Measurements from ENCODE around the gene CYBA. TPM values are rescaled to one million over a fixed set of nuclear protein-coding genes. Genes with fewer than 3 reads are reported as not detected.
"Not testable (repeated sequence)": the region's sequence is repeated elsewhere in the genome, so short reads cannot be mapped to it uniquely, and the experiment has no call there.

The CYBA gene
- total RNA-seq, 2 donors from 2014 or later: 58.9 to 131 TPM

DNA sequence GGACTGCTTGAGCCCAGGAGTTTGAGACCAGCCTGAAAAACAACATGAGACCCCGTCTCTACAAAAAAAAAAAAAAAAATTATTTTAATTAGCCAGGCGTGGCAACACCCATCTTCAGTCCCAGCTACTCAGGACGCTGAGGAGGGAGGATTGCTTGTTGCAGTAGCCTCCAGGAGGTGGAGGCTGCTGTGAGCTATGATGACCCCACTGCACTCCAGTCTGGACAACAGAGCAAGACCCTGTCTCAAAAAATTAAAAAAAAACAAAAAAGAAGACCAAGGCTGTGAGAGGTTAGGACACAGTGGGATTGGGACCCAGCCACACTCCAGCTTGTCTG is 36.8 kb upstream of the CYBA start:
- intact Hi-C loops (cut with DNase I): no loop called here
- ATAC-seq: no peak
- DNase-seq: no peak

DNA sequence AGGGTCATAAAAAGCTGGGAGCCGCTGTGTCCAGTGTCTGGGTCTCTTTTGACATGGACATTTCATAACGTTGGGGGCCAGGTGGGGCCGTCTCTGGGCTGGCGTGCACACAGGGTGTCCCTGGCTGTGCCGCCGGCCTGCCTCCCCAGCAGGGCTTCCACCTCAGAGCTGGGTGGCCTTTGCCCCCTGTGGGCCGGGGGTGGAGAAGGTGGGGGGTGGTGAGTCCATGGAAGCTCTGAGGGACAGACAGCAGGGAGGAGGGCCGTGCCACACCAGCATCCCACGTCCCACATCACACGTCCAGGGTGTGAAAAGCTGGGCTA is 36.4 kb upstream of the CYBA start:
- intact Hi-C loops (cut with DNase I): no loop called here
- ATAC-seq (no peak), DNase-seq (no peak)

GRCh38 chr16:88686439-88687253 is 35.8 kb upstream of the CYBA start, which contains the start of gene SNAI3:
Gene SNAI3 (minus strand): TSS chr16:88686507. CDS start chr16:88686406, 101 bp downstream.
- peak; percentile 90 to 92 for ATAC-seq
- peak; percentile 86 for DNase-seq
- intact Hi-C loops (cut with DNase I): no loop called here

DNA sequence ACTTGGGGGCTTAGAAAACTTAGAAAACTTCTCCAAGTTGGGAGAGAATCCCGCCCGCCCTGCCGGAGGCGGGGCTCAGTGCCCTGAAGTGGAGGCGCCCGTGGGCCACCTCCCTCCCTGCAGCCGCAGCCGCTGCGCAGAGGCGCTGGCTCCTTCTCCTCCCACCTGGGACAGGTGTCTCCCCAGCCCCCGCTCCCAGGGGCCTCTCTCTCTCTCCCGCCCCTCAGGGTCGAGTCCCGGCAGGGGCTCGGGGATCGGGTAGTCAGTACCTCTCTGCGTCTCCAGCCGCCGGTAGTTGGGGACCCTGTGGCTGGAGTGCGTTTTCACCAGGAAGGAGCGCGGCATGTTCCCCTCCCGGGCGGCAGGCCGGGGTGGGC is 35.2 kb upstream of the CYBA start:
- peak; percentile 24 to 28 for ATAC-seq
- intact Hi-C loops (cut with DNase I): no loop called here
- DNase-seq: no peak

DNA sequence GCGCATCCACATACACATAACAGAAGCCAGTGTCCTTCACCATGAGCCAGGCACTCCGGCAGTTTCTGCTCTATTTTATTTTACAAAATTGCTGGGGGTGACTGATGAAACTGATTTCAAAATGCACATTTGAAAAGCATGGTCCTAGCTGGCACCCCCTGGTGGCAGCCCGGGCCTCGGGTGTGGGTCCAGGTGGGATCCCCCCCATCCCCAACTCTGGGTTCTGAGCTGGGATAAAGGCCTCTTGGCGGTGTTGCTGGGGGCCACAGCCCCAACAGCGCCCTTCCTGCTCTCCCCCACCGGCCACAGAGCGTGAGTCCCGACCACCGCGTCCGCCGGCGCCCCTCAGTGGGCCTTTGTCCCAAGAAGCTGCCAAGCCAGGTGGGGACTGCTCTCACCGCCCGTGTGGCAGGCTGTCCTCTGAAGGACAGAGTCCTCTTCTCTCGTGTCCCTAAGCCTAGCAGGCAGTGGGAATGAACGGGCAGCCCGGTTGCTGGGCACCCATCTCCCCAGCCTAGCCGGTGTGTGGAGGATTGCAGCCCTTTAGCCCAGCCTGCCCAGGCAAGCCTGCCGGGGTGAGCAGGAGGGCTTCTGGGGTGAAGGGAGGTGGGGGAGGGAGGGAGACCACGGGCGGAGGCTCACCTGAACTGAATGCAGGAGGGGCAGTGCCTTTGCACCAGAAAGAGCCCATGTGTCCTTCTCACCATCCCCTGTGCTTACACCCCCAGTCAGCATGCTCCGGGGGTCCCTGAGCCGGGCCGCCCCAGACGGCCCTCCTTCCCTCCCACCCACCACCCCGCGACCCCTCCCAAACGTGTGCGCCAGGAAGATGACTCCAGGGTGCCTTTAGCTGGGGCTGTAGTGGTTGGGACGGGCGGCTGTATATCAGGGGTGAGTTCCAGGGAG is 34.6 kb upstream of the CYBA start:
- intact Hi-C loops (cut with DNase I): no loop called here
- ATAC-seq (peak in 1 of 2 donors; percentile 1), DNase-seq (no peak)

GRCh38 chr16:88684569-88685155 is 33.8 kb upstream of the CYBA start:
- DNase-seq: no peak
- ATAC-seq: no peak
- intact Hi-C loops (cut with DNase I): no loop called here

GRCh38 chr16:88681709-88682451 is 31.0 kb upstream of the CYBA start:
- intact Hi-C loops (cut with DNase I): no loop called here
- ATAC-seq: peak in 1 of 2 donors; percentile 6
- no peak for DNase-seq

DNA sequence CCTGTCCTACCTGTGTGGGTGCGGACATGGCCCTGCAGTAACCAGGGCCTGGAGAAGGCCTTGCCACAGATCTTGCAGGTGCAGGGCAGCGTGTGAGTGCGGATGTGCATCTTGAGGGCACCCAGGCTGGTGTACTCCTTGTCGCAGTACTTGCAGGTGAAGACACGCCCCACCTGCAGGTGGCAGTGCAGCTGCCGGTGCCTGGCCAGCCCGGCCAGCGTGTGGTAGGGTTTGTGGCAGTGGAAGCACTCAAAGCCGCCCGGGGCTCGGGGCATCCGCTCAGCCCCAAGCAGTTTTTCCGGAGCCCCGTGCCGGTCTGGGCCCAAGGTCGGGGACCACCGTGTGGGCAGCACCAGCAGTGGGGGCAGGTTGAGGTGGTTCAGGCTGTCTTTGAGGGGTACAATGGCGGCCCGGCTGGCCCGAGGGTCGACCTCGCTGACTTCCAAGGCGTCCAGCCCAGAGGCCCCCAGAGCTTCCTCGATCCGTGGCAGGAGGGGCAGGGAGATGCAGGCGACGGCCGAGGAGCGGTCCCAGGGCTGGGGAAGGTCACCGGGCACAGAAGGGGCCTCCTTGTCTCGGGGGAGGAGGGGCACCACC is 30.3 kb upstream of the CYBA start:
- intact Hi-C loops (cut with DNase I): no loop called here
- DNase-seq (no peak), ATAC-seq (no peak)

DNA sequence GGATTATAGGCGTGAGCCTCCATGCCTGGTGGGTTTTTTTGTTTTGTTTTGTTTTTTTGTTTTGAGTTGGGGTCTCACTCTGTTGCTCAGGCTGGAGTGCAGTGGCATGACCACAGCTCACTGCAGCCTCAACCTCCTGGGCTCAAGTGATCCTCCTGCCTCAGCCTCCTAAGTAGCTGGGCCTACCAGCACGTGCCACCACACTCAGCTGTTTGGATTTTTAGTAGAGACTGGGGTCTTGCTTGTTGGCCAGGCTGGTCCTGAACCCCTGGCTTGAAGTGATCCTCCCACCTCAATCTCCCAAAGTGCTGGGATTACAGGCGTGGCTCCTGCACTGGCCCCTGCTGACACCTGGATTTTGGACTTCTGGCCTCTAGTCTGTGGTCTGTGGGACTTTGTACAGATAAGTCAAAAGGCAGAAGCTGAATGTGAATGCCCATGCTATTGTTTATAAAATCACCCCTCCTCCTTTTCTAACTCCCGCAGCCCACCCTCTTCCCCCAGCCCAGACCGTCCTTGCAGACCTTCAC is 29.8 kb upstream of the CYBA start:
- DNase-seq (no peak), ATAC-seq (no peak)
- intact Hi-C loops (cut with DNase I): no loop called here

GRCh38 chr16:88678224-88678979 is 27.5 kb upstream of the CYBA start:
- ATAC-seq: no peak
- intact Hi-C loops (cut with DNase I): no loop called here
- DNase-seq: no peak

- no peak for DNase-seq
- ATAC-seq: no peak
- intact Hi-C loops (cut with DNase I): no loop called here
These were observed 26.9 kb upstream of the CYBA start for GRCh38 chr16:88677721-88678120.

GRCh38 chr16:88676502-88677242 is 25.8 kb upstream of the CYBA start:
- DNase-seq (no peak), ATAC-seq (no peak)
- intact Hi-C loops (cut with DNase I): no loop called here

GRCh38 chr16:88673716-88674379 is 23.0 kb upstream of the CYBA start:
- intact Hi-C loops (cut with DNase I): no loop called here
- ATAC-seq (peak; percentile 44 to 78), DNase-seq (no peak)

- intact Hi-C loops (cut with DNase I): no loop called here
- DNase-seq (no peak), ATAC-seq (no peak)
These were observed 21.9 kb upstream of the CYBA start for GRCh38 chr16:88672776-88673175.

DNA sequence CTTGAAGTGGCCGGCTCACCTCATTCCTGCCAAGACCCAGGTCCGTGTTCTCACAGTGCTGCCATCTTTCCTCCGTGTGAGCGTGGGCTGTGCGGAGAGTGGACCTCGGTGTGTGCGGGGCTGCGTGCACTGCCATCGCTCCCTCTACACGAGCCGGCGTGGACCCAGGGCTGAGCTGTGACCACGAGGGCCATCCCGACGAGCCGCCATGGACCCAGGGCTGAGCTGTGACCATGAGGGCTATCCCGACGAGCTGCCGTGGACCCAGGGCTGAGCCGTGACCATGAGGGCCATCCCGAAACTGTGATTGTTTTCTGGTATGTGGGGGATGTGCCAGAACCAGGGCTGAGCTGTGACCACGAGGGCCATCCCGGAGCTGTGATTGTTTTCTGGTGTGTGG is 21.0 kb upstream of the CYBA start:
- DNase-seq: no peak
- ATAC-seq: no peak
- intact Hi-C loops (cut with DNase I): no loop called here

DNA sequence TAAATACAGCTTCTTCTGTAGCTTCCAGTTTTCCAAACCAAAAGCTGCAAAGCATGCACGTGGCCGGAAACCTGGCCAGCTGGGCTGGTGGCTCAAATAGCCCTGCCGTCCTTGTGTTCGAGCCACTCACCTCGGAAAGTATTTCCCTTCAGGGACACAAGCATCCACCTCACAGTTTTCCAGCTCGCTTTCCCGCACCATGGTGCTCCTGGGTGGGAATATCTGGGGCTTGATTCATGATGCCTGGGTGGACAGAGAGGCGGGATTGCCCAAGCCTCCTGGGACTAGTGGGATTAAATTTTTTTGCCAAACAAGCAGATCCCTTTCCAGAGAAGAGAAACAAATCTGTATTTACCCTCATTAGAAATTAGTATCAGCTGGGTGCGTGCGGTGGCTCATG is 19.1 kb upstream of the CYBA start:
- intact Hi-C loops (cut with DNase I): no loop called here
- DNase-seq (no peak), ATAC-seq (no peak)

DNA sequence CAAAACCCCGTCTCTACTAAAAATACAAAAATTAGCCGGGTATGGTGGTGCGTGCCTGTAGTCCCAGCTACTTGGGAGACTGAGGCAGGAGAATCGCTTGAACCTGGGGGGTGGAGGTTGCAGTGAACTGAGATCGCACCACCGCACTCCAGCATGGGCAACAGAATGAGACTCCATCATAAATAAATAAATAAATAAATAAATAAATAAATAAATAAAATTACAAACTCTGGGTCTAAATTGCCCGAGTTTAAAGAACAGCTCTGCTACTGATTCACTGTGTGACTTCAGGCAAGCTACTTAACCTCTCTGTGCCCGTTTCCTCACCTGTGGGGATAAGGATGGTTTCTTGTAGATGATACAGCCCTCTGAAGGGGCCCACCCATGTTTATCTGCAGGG is 18.6 kb upstream of the CYBA start:
- ATAC-seq; DNase-seq; intact Hi-C loops (cut with DNase I): not testable (repeated sequence)

Measured in left cardiac atrium (tissue), 4 donors.